A549 (cell line): Measurements from ENCODE around the gene SNAI3. TPM values are rescaled to one million over a fixed set of nuclear protein-coding genes. Genes with fewer than 3 reads are reported as not detected.

ENCODE experiments used
- ATAC-seq, 2 experiments: fragments of 200-7000 bp in 1 of 2; fragments of >200 bp in 1 of 2; cut with Nextera tagmentation in 1 of 2; cut with Tn5 transposase in 1 of 2; 3 replicates each; pipeline versions ENCODE4 v1.8.0 to v1.9.1; 2018 to 2020; ENCODE audit warnings: mild to moderate bottlenecking in 1 of 2, moderate library complexity in 1 of 2
- CTCF ChIA-PET: fragments of 300-600 bp; sonication (Branson Sonifier 250); formaldehyde crosslinking; extraction: SDS; loops from one replicate; lab custom pipeline; 2021; ENCODE audit warnings: antibody characterized with exemption, inconsistent platforms; lab: Yijun Ruan, JAX
- POLR2A ChIA-PET: fragments of 350-600 bp; formaldehyde crosslinking; extraction: SDS; loops from one replicate; lab custom pipeline; 2021; ENCODE audit warnings: antibody characterized with exemption, inconsistent platforms; lab: Yijun Ruan, JAX
- DNase-seq, 2 experiments: peaks; one replicate each; pipeline versions ENCODE4 v3.0.0 to v3.0.0-alpha.2; 2011 to 2016; ENCODE audit warnings: low read depth in 1 of 2, low spot score in 1 of 2
- FAIRE-seq: peaks from 2 replicates; lab custom pipeline; 2011; peaks lifted over from hg19 to GRCh38; lab: Jason Lieb, UNC
- H3K27ac ChIP-seq, 2 experiments: fragments of >200 bp; sonication (Bioruptor Twin); formaldehyde crosslinking; 3 replicates each; pipeline ENCODE4 v1.5.1; 2016 to 2017
- H3K4me1 ChIP-seq: fragments of >200 bp; sonication (Bioruptor Twin); formaldehyde crosslinking; 3 replicates; pipeline ENCODE4 v1.6.1; 2016
- H3K4me2 ChIP-seq: fragments of >200 bp; sonication (Bioruptor Twin); formaldehyde crosslinking; 3 replicates; pipeline ENCODE4 v1.6.1; 2016
- H3K4me3 ChIP-seq: fragments of >200 bp; sonication (Bioruptor Twin); formaldehyde crosslinking; 3 replicates; pipeline ENCODE4 v1.5.1; 2016
- H3K9me3 ChIP-seq: fragments of >200 bp; sonication (Bioruptor Twin); formaldehyde crosslinking; 3 replicates; pipeline ENCODE4 v1.6.1; 2016
- BHLHE40 ChIP-seq: IDR thresholded peaks from 2 replicates; pipeline ENCODE4 v1.6.1; 2012; ENCODE audit warnings: low read depth, low read length, inconsistent platforms
- HDAC2 ChIP-seq: fragments of 200-600 bp; sonication (generic); IDR thresholded peaks from 2 replicates; pipeline ENCODE4 v1.6.1; 2016
- HES2 ChIP-seq: fragments of >200 bp; sonication (Bioruptor Twin); formaldehyde crosslinking; IDR thresholded peaks from 2 replicates; pipeline ENCODE4 v1.6.1; 2016
- KDM5A ChIP-seq: fragments of 200-600 bp; sonication (generic); IDR thresholded peaks from 2 replicates; pipeline ENCODE4 v1.6.1; 2016; ENCODE audit warnings: antibody characterized with exemption, mild to moderate bottlenecking
- PBX3 ChIP-seq: IDR thresholded peaks from 2 replicates; pipeline ENCODE4 v1.6.1; 2012
- ZNF302 ChIP-seq: fragments of 250-450 bp; sonication (Bioruptor Pico); IDR thresholded peaks from 2 replicates; pipeline ENCODE4 v1.9.0; 2021; ENCODE audit warnings: inconsistent platforms, mild to moderate bottlenecking, moderate library complexity
- WGBS: methylation state at CpG from one replicate; pipeline ENCODE4 v1.1.6; 2017; ENCODE audit errors: missing lambda C conversion rate; 5-methylcytosine and 5-hydroxymethylcytosine counted together
- polyA plus RNA-seq, 4 experiments: library from polyadenylated mRNA; depleted of rRNA in 3 of 4; stranded (reverse); fragments of >200 nt; fragmentation: RNase III in 1 of 4; extraction: RNeasy Plus Mini Kit Qiagen cat#74134 plus additional on column Dnase treatment in 1 of 4; gene quantifications; 2 replicates in 3 of 4; 3 replicates in 1 of 4; pipeline ENCODE4 v1.2.3, GENCODE V29; 2011 to 2017

The SNAI3 gene
- polyA plus RNA-seq, 2 of the 4 experiments (the other 2 are of a cell fraction) = not detected

- Histone ChIP-seq H3K4me2 (no peak overlapping the region), H3K9me3 (no peaks in the 10 kb centered on the region), H3K27ac (no peak overlapping the region), H3K4me3 (no peak overlapping the region), H3K4me1 (no peaks in the 10 kb centered on the region)
- ChIA-PET CTCF (interaction anchor here (0.9 to 4.1 kb wide), 4 partner anchors 8 to 70 kb away, joined by 3 to 36 read pairs (median 4); partner anchors contain the start of gene PIEZO1), POLR2A (interaction anchor here (1.0 kb wide), 1 partner anchor 8 kb away, joined by 3 read pairs; no protein-coding TSS in a partner anchor)
- TF ChIP-seq PBX3 (no peak), ZNF302 (CRISPR knock-in tag) (no peak)
- FAIRE-seq (no peak), DNase-seq (no peak), ATAC-seq (no peak)
- 92% methylated on average over 33 of the region's 42 CpGs for WGBS
Measured at GRCh38 chr16:88714420-88715302, 28.4 kb upstream of the SNAI3 start.

GRCh38 chr16:88713568-88714419, 27.5 kb upstream of the SNAI3 start:
- POLR2A ChIA-PET = no interaction called here
- WGBS = 81% methylated on average over 25 of the region's 30 CpGs
- Histone ChIP-seq H3K4me3 (no peak overlapping the region), H3K4me1 (no peaks in the 10 kb centered on the region), H3K27ac (no peak overlapping the region), H3K9me3 (no peaks in the 10 kb centered on the region), H3K4me2 (no peak overlapping the region)
- peak in 1 of 2 experiments; percentile 42; a peak in 3 of 6 replicates for ATAC-seq
- CTCF ChIA-PET = interaction anchor here (0.9 to 4.1 kb wide), 3 partner anchors 9 to 38 kb away, joined by 3 to 36 read pairs (median 4); no protein-coding TSS in a partner anchor
- TF ChIP-seq KDM5A = no peak
- FAIRE-seq = no peak
- DNase-seq = no peak

- no peaks in the 10 kb centered on the region for H3K4me1 ChIP-seq
- ChIA-PET CTCF (interaction anchor here (0.5 kb wide), 1 partner anchor 127 kb away, joined by 3 read pairs; no protein-coding TSS in a partner anchor), POLR2A (no interaction called here)
- 94% methylated on average over 3 of the region's 15 CpGs for WGBS
- H3K27ac ChIP-seq = no peak overlapping the region
- ATAC-seq (no peak), DNase-seq (no peak), FAIRE-seq (no peak)
- no peak overlapping the region for H3K4me3 ChIP-seq
- no peak for TF ChIP-seq BHLHE40
- no peak overlapping the region for H3K4me2 ChIP-seq
- no peaks in the 10 kb centered on the region for H3K9me3 ChIP-seq
Measured at GRCh38 chr16:88713054-88713453, 26.7 kb upstream of the SNAI3 start.

GRCh38 chr16:88712362-88712979, 26.2 kb upstream of the SNAI3 start:
- Histone ChIP-seq H3K4me2 (no peak overlapping the region), H3K4me1 (peaks cover 2% of the 10 kb centered on the region; the same call in 1 of the 3 replicates), H3K4me3 (no peak overlapping the region), H3K27ac (0 out of 6 replicates have a peak overlapping the region, but pooled peaks of 1 of the 2 experiments have one; percentile 3), H3K9me3 (no peaks in the 10 kb centered on the region)
- ATAC-seq (no peak), DNase-seq (no peak), FAIRE-seq (no peak)
- POLR2A ChIA-PET = no interaction called here
- CTCF ChIA-PET = interaction anchor here (0.5 kb wide), 1 partner anchor 127 kb away, joined by 3 read pairs; no protein-coding TSS in a partner anchor
- WGBS = 70% methylated on average over 17 of the region's 25 CpGs
- TF ChIP-seq PBX3 = peak; percentile 34; the same call in 1 of the 2 replicates
- TF ChIP-seq HES2 = no peak
- TF ChIP-seq HDAC2 = no peak
